GM10248 (cell line): ENCODE data around the gene UNC5CL.

ENCODE experiments used
- CTCF ChIA-PET: fragments of 300-600 bp; sonication (Branson Sonifier 250); formaldehyde crosslinking; extraction: SDS; loops from one replicate; lab custom pipeline; 2021; ENCODE audit warnings: antibody characterized with exemption; lab: Yijun Ruan, JAX
- POLR2A ChIA-PET: fragments of 350-650 bp; sonication (Branson Sonifier 250); formaldehyde crosslinking; extraction: SDS; loops from one replicate; lab custom pipeline; 2020; ENCODE audit warnings: antibody characterized with exemption; lab: Yijun Ruan, JAX
- DNase-seq: peaks from one replicate; pipeline ENCODE4 v3.0.0; 2012; ENCODE audit errors: extremely low spot score
- CTCF ChIP-seq: IDR thresholded peaks from 2 replicates; pipeline ENCODE4 v1.5.1; 2012; ENCODE audit warnings: mild to moderate bottlenecking, low read depth; ENCODE audit errors: extremely low read depth, missing control alignments, control extremely low read depth

Gene UNC5CL, protein sequence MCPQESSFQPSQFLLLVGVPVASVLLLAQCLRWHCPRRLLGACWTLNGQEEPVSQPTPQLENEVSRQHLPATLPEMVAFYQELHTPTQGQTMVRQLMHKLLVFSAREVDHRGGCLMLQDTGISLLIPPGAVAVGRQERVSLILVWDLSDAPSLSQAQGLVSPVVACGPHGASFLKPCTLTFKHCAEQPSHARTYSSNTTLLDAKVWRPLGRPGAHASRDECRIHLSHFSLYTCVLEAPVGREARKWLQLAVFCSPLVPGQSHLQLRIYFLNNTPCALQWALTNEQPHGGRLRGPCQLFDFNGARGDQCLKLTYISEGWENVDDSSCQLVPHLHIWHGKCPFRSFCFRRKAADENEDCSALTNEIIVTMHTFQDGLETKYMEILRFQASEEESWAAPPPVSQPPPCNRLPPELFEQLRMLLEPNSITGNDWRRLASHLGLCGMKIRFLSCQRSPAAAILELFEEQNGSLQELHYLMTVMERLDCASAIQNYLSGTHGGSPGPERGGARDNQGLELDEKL

GRCh38 chr6:41039060-41039998 lies at the start of gene UNC5CL:
Gene UNC5CL (minus strand): TSS chr6:41039221. CDS start chr6:41035074, 4,147 bp downstream.
- POLR2A ChIA-PET = no interaction called here
- peak; percentile 82 for TF ChIP-seq CTCF
- DNase-seq = peak; percentile 76
- CTCF ChIA-PET = interaction anchor here (0.8 to 11.7 kb wide), 14 partner anchors 12 to 64 kb away, joined by 3 to 169 read pairs (median 4); partner anchors contain the start of gene APOBEC2

DNA sequence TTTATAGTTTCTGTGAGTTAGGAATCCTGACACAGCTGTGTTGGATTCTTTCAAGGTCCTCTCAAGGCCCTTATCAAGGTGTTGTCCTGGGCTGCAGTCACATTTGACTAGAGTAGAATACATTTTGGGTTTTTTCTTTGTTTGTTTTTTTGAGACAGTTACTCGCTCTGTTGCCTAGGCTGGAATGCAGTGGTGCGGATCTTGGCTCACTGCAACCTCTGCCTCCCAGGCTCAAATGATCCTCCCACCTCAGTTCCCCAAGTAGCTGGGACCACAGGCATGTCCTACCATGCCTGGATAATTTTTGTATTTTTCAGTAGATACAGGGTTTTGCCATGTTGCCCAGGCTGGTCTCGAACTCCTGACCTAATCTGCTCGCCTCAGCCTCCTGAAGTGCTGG lies 49.4 kb upstream of the UNC5CL start:
- POLR2A ChIA-PET = no interaction called here
- CTCF ChIA-PET = interaction anchor here (1.8 kb wide), 1 partner anchor 16 kb away, joined by 3 read pairs; no protein-coding TSS in a partner anchor
- TF ChIP-seq CTCF = no peak
- no peak for DNase-seq

- CTCF ChIA-PET = no interaction called here
- no peak for DNase-seq
- POLR2A ChIA-PET = no interaction called here
- no peak for TF ChIP-seq CTCF
These were observed 46.2 kb upstream of the UNC5CL start for GRCh38 chr6:41085182-41085581.

DNA sequence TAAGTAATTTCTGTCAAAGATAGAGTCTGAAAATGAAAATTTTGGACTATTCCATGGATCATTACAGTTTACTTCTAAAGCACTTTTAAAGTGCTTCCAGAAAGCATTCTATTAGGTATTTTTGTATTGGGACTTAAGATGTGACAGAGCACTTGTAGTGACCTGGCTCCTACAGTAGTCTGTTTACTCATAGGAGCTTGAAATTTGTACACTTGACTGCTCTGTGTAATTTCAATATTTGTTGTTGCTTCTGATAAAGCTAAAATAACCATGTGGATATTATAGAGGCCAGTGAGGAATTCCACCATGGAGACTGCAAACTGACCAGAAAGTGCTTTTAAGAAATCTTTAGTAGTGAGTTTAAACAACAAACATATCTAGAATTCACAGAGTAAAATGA lies 44.1 kb upstream of the UNC5CL start:
- ChIA-PET POLR2A (no interaction called here), CTCF (interaction anchor here (2.6 kb wide), 1 partner anchor 9 kb away, joined by 16 read pairs; no protein-coding TSS in a partner anchor)
- TF ChIP-seq CTCF = no peak

GRCh38 chr6:41080621-41081020 lies 41.6 kb upstream of the UNC5CL start:
- DNase-seq = no peak
- CTCF ChIA-PET = interaction anchor here (1.4 to 1.8 kb wide), 2 partner anchors 12 kb away, joined by 4 read pairs; no protein-coding TSS in a partner anchor
- no peak for TF ChIP-seq CTCF
- POLR2A ChIA-PET = no interaction called here

More for the DNA sequence above, 44.1 kb upstream of the UNC5CL start:
- no peak for DNase-seq

GRCh38 chr6:41079080-41079479 lies 40.1 kb upstream of the UNC5CL start:
- CTCF ChIA-PET = interaction anchor here (0.9 to 1.8 kb wide), 3 partner anchors 10 to 51 kb away, joined by 3 to 4 read pairs (median 4); no protein-coding TSS in a partner anchor
- DNase-seq = no peak
- no peak for TF ChIP-seq CTCF
- POLR2A ChIA-PET = no interaction called here
